ENCODE results near the gene PRRT1B. TPM values are rescaled to one million over a fixed set of nuclear protein-coding genes. Genes with fewer than 3 reads are reported as not detected.

Gene PRRT1B
- total and polyA plus RNA-seq, 4 donors, result 0.96 to 7.9 (median 3.8) TPM

GRCh38 chr9:131587331-131587730, 42.0 kb downstream of the PRRT1B start:
- no peak for ATAC-seq (ENCODE audit: insufficient read depth, low FRiP score)
- Histone ChIP-seq H3K27ac (ENCODE audit: low read depth in 1 of 2, low read length in 1 of 2) (no peak overlapping the region), H3K4me1 (ENCODE audit: control insufficient read depth in 5 of 5, insufficient read depth in 5 of 5, low read length in 5 of 5) (peaks cover 0 to 2% (median 0%) of the 10 kb centered on the region in 5 donors), H3K36me3 (ENCODE audit: control insufficient read depth in 4 of 4, insufficient read depth in 4 of 4, low read length in 4 of 4) (peaks cover 8 to 74% (median 23%) of the 10 kb centered on the region in 4 donors), H3K9ac (ENCODE audit: insufficient read depth in 1 of 2, low read length in 2 of 2) (no peak overlapping the region), H3K27me3 (ENCODE audit: control insufficient read depth in 3 of 3, insufficient read depth in 3 of 3, low read length in 2 of 3) (no peaks in the 10 kb centered on the region), H3K9me3 (ENCODE audit: control insufficient read depth in 4 of 4, insufficient read depth in 3 of 4, low read length in 3 of 4) (no peaks in the 10 kb centered on the region), H3K4me3 (no peak overlapping the region)
- WGBS, 2 donors, result 86 to 87% methylated on average over 9 of the region's 9 CpGs
- no peak for TF ChIP-seq CTCF (IDR thresholded peaks at IDR 0.05; ENCODE audit: control extremely low read depth, extremely low read depth)
- no peak for DNase-seq

DNA sequence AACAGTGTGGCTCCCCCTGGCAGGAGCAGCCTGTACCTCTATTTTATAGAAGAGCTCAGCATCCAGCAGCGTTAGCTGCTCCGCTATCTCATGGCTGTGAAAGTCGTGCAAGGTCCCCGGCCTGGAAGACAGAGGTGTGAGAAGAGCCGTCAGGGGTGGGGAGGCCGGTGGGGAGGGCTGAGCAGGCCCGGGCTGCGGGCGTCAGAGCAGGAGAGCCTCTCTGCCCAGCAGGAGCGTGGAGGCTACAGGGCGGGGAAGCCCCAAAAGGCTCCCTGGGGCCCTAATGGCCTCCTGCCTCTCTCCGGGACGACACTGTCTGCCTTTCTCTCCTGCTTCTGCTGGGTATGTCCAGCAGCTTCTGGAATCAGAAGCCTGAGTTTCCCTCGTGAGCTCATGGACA, 42.6 kb downstream of the PRRT1B start:
- DNase-seq (no peak), ATAC-seq (ENCODE audit: insufficient read depth, low FRiP score) (no peak)
- peaks cover 4 to 69% (median 20%) of the 10 kb centered on the region in 4 donors for H3K36me3 ChIP-seq (ENCODE audit: control insufficient read depth in 4 of 4, insufficient read depth in 4 of 4, low read length in 4 of 4)
- H3K9me3 ChIP-seq (ENCODE audit: control insufficient read depth in 4 of 4, insufficient read depth in 3 of 4, low read length in 3 of 4), result no peaks in the 10 kb centered on the region
- no peaks in the 10 kb centered on the region for H3K27me3 ChIP-seq (ENCODE audit: control insufficient read depth in 3 of 3, insufficient read depth in 3 of 3, low read length in 2 of 3)
- H3K4me3 ChIP-seq, result no peak overlapping the region
- no peak overlapping the region for H3K9ac ChIP-seq (ENCODE audit: insufficient read depth in 1 of 2, low read length in 2 of 2)
- H3K4me1 ChIP-seq (ENCODE audit: control insufficient read depth in 5 of 5, insufficient read depth in 5 of 5, low read length in 5 of 5), result peaks cover 0 to 2% (median 0%) of the 10 kb centered on the region in 5 donors
- TF ChIP-seq CTCF (IDR thresholded peaks at IDR 0.05; ENCODE audit: control extremely low read depth, extremely low read depth), result no peak
- H3K27ac ChIP-seq (ENCODE audit: low read depth in 1 of 2, low read length in 1 of 2), result no peak overlapping the region
- whole genome bisulfite sequencing, 2 donors, result 91 to 92% methylated on average over 14 of the region's 14 CpGs

DNA sequence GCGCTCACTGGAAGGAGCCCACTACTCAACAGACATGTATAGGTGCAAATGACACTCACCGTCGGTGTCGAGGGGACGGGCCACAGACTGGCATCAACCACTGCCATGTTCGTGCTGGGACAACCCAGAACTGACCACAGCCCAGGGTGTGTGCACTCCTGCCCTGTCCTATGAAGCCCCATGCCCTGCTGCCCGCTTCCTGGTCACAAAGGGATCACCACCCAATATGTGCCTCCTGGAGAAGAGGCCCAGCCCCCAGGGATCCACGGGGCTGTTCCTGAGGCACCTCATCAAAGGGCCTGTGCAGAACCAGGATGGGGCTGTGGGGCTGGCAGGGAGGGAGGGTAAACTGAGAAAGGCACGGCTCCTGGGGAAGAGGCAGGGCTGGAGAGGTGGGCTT, 43.1 kb downstream of the PRRT1B start:
- H3K27ac ChIP-seq (ENCODE audit: low read depth in 1 of 2, low read length in 1 of 2), result no peak overlapping the region
- peaks cover 3 to 67% (median 18%) of the 10 kb centered on the region in 4 donors for H3K36me3 ChIP-seq (ENCODE audit: control insufficient read depth in 4 of 4, insufficient read depth in 4 of 4, low read length in 4 of 4)
- H3K4me3 ChIP-seq, result no peak overlapping the region
- ATAC-seq (ENCODE audit: insufficient read depth, low FRiP score) (no peak), DNase-seq (no peak)
- TF ChIP-seq CTCF (IDR thresholded peaks at IDR 0.05; ENCODE audit: control extremely low read depth, extremely low read depth), result no peak
- no peak overlapping the region for H3K9ac ChIP-seq (ENCODE audit: insufficient read depth in 1 of 2, low read length in 2 of 2)
- H3K9me3 ChIP-seq (ENCODE audit: control insufficient read depth in 4 of 4, insufficient read depth in 3 of 4, low read length in 3 of 4), result no peaks in the 10 kb centered on the region
- peaks cover 0 to 2% (median 0%) of the 10 kb centered on the region in 5 donors for H3K4me1 ChIP-seq (ENCODE audit: control insufficient read depth in 5 of 5, insufficient read depth in 5 of 5, low read length in 5 of 5)
- H3K27me3 ChIP-seq (ENCODE audit: control insufficient read depth in 3 of 3, insufficient read depth in 3 of 3, low read length in 2 of 3), result no peaks in the 10 kb centered on the region
- WGBS, 2 donors, result 96 to 97% methylated on average over 9 of the region's 9 CpGs

DNA sequence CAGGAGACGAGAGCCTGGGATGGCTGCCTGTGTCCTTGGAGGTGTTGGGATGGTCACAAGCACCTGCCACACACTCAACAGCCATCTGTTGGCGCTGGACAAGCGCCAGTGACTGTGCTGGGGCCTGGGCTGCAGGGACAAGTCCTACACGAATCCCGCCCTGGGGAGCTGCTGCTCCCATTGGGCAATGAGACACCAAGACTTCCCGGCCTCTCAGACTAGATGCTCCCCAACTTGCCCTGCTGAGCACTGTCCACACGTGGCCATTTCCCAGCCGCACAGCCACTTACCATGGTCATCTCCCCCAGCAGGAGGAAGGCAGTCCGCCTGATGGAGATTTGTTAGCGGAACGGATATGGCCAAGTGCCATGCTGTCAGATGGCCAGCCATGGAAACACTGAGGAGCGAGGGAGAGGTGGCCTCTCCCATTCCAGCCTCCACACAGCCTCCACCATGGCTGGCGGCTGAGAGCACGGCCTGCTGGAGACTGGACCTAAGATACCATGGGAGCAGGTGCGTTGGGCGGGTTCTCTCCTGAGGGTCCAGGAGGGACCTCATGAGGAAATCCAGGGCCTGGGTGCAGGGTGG, 43.9 kb downstream of the PRRT1B start:
- Histone ChIP-seq H3K4me3 (no peak overlapping the region), H3K9ac (ENCODE audit: insufficient read depth in 1 of 2, low read length in 2 of 2) (no peak overlapping the region), H3K9me3 (ENCODE audit: control insufficient read depth in 4 of 4, insufficient read depth in 3 of 4, low read length in 3 of 4) (no peaks in the 10 kb centered on the region), H3K4me1 (ENCODE audit: control insufficient read depth in 5 of 5, insufficient read depth in 5 of 5, low read length in 5 of 5) (peaks cover 0 to 2% (median 0%) of the 10 kb centered on the region in 5 donors), H3K27ac (ENCODE audit: low read depth in 1 of 2, low read length in 1 of 2) (no peak overlapping the region), H3K27me3 (ENCODE audit: control insufficient read depth in 3 of 3, insufficient read depth in 3 of 3, low read length in 2 of 3) (no peaks in the 10 kb centered on the region), H3K36me3 (ENCODE audit: control insufficient read depth in 4 of 4, insufficient read depth in 4 of 4, low read length in 4 of 4) (peaks cover 3 to 63% (median 15%) of the 10 kb centered on the region in 4 donors)
- TF ChIP-seq CTCF (IDR thresholded peaks at IDR 0.05; ENCODE audit: control extremely low read depth, extremely low read depth), result no peak
- ATAC-seq (ENCODE audit: insufficient read depth, low FRiP score) (no peak), DNase-seq (no peak)
- 96 to 97% methylated on average over 16 of the region's 16 CpGs for WGBS, 2 donors

All from lung (tissue), 12 donors.